Measurements from ENCODE around the gene METAP2. TPM values are rescaled to one million over a fixed set of nuclear protein-coding genes. Genes with fewer than 3 reads are reported as not detected.

Gene METAP2
- total RNA-seq, 1 donor from 2014 or later, result 44.8 TPM

DNA sequence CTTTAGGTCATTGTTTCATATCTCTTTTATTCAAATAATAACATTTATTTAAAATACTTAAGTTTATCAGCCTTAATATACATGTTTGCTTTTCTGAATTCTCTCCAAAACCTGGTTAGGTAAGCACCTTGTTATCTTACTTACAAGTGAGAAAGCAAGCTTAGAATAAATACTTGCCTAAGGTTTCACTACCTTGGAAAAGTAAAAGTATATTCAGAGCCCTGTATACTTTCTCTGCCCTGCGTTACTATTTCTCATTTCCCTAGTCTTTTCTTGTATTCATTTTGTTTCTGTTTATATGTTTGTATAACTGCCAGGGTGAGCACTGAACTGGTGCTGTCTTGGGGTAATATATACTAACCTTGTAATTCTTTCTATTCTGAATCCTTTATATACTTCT, 21.5 kb downstream of the METAP2 start:
- no peak for FAIRE-seq
- DNase-seq (ENCODE audit: low read depth), result no peak
- H3K4me3 ChIP-seq (ENCODE audit: low read depth, low read length), result no peak overlapping the region

DNA sequence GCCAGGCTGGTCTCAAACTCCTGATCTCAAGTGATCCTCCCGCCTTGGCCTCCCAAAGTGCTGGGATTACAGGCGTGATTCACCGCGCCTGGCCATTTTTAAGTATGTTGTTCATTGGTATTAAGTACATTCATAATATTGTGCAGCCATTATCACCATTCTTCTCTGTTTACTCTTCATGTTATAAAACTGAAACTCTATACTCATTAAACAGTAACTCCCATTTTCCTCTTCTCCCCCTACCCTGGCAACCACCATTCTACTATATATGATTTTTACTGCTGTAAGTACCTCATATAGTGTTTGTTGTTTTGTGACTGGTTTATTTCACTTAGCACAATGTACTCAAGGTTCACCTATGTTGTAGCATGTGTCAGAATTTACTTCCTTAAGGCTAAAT, 23.1 kb downstream of the METAP2 start:
- FAIRE-seq (no peak), DNase-seq (ENCODE audit: low read depth) (no peak)
- peaks cover 6% of the 10 kb centered on the region for H3K36me3 ChIP-seq (ENCODE audit: control insufficient read depth, insufficient read depth, low read length)
- H3K4me3 ChIP-seq (ENCODE audit: low read depth, low read length), result no peak overlapping the region
- H3K27me3 ChIP-seq (ENCODE audit: control insufficient read depth, insufficient read depth, low read length), result no peaks in the 10 kb centered on the region
- TF ChIP-seq, protein P1, sequence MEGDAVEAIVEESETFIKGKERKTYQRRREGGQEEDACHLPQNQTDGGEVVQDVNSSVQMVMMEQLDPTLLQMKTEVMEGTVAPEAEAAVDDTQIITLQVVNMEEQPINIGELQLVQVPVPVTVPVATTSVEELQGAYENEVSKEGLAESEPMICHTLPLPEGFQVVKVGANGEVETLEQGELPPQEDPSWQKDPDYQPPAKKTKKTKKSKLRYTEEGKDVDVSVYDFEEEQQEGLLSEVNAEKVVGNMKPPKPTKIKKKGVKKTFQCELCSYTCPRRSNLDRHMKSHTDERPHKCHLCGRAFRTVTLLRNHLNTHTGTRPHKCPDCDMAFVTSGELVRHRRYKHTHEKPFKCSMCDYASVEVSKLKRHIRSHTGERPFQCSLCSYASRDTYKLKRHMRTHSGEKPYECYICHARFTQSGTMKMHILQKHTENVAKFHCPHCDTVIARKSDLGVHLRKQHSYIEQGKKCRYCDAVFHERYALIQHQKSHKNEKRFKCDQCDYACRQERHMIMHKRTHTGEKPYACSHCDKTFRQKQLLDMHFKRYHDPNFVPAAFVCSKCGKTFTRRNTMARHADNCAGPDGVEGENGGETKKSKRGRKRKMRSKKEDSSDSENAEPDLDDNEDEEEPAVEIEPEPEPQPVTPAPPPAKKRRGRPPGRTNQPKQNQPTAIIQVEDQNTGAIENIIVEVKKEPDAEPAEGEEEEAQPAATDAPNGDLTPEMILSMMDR (IDR thresholded peaks at IDR 0.05; ENCODE audit: insufficient read depth, low read length, severe bottlenecking), result no peak

More for the DNA sequence above, 21.5 kb downstream of the METAP2 start:
- Histone ChIP-seq H3K27me3 (ENCODE audit: control insufficient read depth, insufficient read depth, low read length) (no peaks in the 10 kb centered on the region), H3K36me3 (ENCODE audit: control insufficient read depth, insufficient read depth, low read length) (peaks cover 7% of the 10 kb centered on the region)
- TF ChIP-seq, protein P1 (IDR thresholded peaks at IDR 0.05; ENCODE audit: insufficient read depth, low read length, severe bottlenecking), result no peak

DNA sequence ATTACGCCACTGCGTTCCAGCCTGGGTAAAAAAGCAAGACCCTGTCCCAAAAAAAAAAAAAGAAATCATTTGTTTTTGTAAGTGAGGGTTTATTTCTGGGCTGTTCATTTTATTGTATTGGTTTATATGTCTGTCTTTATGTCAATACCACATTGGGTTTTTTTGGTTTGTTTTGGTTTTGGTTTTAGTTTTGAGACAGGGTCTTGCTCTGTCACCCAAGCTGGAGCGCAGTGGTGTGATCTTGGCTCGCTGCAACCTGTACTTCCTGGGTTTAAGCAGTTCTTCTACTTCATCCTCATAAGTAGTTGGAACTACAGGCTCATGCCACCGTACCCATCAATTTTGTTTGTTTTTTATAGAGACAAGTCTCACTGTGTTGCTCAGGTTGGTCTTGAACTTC, 25.0 kb downstream of the METAP2 start:
- no peaks in the 10 kb centered on the region for H3K27me3 ChIP-seq (ENCODE audit: control insufficient read depth, insufficient read depth, low read length)
- H3K36me3 ChIP-seq (ENCODE audit: control insufficient read depth, insufficient read depth, low read length), result peaks cover 10% of the 10 kb centered on the region
- DNase-seq (ENCODE audit: low read depth) (no peak), FAIRE-seq (no peak)
- H3K4me3 ChIP-seq (ENCODE audit: low read depth, low read length), result no peak overlapping the region
- TF ChIP-seq, protein P1 (IDR thresholded peaks at IDR 0.05; ENCODE audit: insufficient read depth, low read length, severe bottlenecking), result no peak

DNA sequence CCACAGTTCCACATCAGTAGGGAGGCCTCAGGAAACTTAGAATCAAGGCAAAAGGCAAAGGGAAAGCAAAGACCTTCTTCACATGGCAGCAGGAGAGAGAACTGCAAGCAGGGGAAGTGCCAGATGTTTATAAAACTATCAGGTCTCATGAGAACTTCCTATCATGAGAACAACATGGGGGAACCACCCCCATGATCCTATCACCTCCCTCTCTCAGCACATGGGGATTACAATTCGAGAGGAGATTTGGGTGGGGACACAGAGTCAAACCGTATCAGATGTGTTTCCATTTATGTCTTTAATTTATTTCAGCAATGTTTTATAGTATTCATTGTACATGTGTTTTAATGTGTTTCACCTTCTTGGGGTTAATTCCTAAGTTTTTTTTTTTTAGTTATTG, 25.8 kb downstream of the METAP2 start:
- TF ChIP-seq, protein P1 (IDR thresholded peaks at IDR 0.05; ENCODE audit: insufficient read depth, low read length, severe bottlenecking), result no peak
- DNase-seq (ENCODE audit: low read depth) (no peak), FAIRE-seq (no peak)
- peaks cover 11% of the 10 kb centered on the region for H3K36me3 ChIP-seq (ENCODE audit: control insufficient read depth, insufficient read depth, low read length)
- H3K4me3 ChIP-seq (ENCODE audit: low read depth, low read length), result no peak overlapping the region
- no peaks in the 10 kb centered on the region for H3K27me3 ChIP-seq (ENCODE audit: control insufficient read depth, insufficient read depth, low read length)

DNA sequence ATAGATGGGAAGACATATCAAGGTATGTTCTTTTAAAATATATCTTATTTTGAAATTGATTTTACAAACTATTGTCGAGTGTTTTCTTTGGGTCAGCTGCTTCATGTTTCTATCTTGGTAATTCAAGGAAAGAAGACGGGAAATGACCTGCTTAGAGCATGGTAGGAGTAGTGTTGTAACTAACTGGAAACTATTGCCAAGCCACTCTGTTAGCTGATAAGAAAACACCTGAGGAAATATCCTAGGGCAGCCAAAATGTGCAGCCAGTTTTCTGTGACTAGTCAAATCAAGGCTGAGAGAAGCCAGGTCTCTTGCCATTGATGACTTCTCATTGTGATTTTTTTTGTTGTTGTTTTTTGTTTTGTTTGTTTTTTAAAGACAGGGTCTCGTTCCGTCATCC, 30.2 kb downstream of the METAP2 start:
- DNase-seq (ENCODE audit: low read depth) (no peak), FAIRE-seq (no peak)
- Histone ChIP-seq H3K27me3 (ENCODE audit: control insufficient read depth, insufficient read depth, low read length) (no peaks in the 10 kb centered on the region), H3K36me3 (ENCODE audit: control insufficient read depth, insufficient read depth, low read length) (peaks cover 6% of the 10 kb centered on the region), H3K4me3 (ENCODE audit: low read depth, low read length) (no peak overlapping the region)
- TF ChIP-seq, protein P1 (IDR thresholded peaks at IDR 0.05; ENCODE audit: insufficient read depth, low read length, severe bottlenecking), result no peak

DNA sequence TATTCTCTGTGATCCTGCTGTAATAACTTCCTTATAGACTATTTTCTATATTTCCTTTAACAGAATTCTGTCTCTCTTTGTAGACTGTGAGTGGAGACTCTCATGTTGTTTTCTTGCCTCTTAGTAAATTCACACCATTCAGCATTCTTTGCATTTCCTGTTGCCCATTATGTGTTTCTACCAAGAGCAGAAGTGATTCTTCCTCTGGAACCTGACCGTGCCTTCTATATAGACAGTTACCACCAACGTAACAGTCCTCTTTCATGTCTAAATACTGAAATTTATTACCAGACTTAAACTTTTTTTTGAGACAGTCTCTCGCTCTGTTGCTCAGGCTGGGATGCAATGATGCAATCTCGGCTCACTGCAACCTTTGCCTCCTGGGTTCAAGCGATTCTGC, 31.1 kb downstream of the METAP2 start:
- FAIRE-seq, result no peak
- H3K36me3 ChIP-seq (ENCODE audit: control insufficient read depth, insufficient read depth, low read length), result peaks cover 5% of the 10 kb centered on the region
- TF ChIP-seq, protein P1 (IDR thresholded peaks at IDR 0.05; ENCODE audit: insufficient read depth, low read length, severe bottlenecking), result no peak

More for the DNA sequence above, 31.1 kb downstream of the METAP2 start:
- no peaks in the 10 kb centered on the region for H3K27me3 ChIP-seq (ENCODE audit: control insufficient read depth, insufficient read depth, low read length)
- H3K4me3 ChIP-seq (ENCODE audit: low read depth, low read length), result no peak overlapping the region
- no peak for DNase-seq (ENCODE audit: low read depth)

All from bronchial epithelial cell (primary cell).